ENCODE results near the gene SLC49A3. TPM values are rescaled to one million over a fixed set of nuclear protein-coding genes. Genes with fewer than 3 reads are reported as not detected.
A peak's percentile ranks its signal among the peaks of the same experiment; 100 is the strongest.

SLC49A3 gene
- total and polyA plus RNA-seq, 2 of the 13 experiments (the other 11 are each of a cell fraction or from before 2014, with no cell fraction given), result 0.07 to 0.17 TPM

DNA sequence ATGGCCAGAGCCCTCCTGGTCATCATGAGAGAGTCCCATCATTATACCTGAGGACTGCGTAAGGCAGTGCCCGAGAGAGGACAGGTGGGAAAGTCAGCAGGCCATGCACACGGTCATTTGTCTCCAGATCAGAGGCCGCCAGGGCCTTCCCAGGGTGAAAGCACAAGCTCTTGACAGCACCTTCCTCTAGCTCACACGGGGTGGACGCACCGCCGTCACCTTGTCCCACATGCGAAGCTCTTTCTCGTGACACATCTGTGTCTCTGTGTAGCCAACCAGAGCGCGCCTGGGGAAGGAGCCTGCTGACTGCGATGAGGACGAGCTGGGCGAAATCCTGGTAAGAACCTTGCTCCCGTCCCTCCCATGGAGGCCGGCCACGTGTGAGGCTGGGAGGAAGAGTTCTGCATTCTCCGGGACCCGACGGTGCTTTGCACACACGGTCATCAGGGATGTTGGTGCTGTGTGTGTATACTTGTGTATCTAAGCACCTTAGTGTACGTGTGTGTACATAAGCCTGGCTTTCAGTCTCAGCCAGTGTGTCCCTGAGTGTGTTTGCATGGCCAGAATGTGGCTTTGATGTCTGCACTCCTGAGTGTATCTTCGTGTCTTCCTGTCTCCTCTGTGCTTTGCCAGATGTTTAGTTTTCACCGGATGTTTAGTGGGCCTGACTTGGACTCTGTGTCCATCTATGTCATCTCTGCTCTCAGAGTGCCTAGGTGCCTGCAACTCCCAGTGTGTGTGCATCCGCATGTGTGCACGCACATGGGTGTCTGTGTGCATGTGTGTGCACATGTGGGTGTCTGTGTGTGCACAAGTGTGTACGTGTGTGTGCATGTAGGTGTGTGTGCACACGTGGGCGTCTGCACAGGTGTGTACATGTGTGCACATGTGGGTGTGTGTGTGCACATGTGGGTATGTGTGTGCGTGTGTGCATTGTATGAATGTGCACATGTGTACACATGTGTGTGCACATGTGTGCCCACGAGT lies 30.0 kb downstream of the SLC49A3 start (continued):
- TF ChIP-seq, protein P1, sequence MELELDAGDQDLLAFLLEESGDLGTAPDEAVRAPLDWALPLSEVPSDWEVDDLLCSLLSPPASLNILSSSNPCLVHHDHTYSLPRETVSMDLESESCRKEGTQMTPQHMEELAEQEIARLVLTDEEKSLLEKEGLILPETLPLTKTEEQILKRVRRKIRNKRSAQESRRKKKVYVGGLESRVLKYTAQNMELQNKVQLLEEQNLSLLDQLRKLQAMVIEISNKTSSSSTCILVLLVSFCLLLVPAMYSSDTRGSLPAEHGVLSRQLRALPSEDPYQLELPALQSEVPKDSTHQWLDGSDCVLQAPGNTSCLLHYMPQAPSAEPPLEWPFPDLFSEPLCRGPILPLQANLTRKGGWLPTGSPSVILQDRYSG (CRISPR knock-in tag; IDR thresholded peaks at IDR 0.05), result no peak
- TF ChIP-seq DNMT1 (CRISPR knock-in tag; IDR thresholded peaks at IDR 0.05), result no peak
- peak; percentile 76 for TF ChIP-seq TBX2 (CRISPR knock-in tag; IDR thresholded peaks at IDR 0.05; ENCODE audit: borderline replicate concordance)
- TF ChIP-seq EP300 (IDR thresholded peaks at IDR 0.05; ENCODE audit: low read depth in 2 of 2, low read length in 2 of 2), result peak in 1 of 2 experiments; percentile 48; a peak in 1 of 4 replicates
- TF ChIP-seq EP300 (CRISPR knock-in tag; IDR thresholded peaks at IDR 0.05; ENCODE audit: borderline replicate concordance), result no peak
- TF ChIP-seq PHF21A (CRISPR knock-in tag; IDR thresholded peaks at IDR 0.05), result no peak
- TF ChIP-seq ZBTB21 (CRISPR knock-in tag; IDR thresholded peaks at IDR 0.05), result no peak
- no peak for TF ChIP-seq ZNF552 (CRISPR knock-in tag; IDR thresholded peaks at IDR 0.05; ENCODE audit: borderline replicate concordance)
- no peak for TF ChIP-seq ZNF12 (CRISPR knock-in tag; IDR thresholded peaks at IDR 0.05)
- TF ChIP-seq, protein P2, sequence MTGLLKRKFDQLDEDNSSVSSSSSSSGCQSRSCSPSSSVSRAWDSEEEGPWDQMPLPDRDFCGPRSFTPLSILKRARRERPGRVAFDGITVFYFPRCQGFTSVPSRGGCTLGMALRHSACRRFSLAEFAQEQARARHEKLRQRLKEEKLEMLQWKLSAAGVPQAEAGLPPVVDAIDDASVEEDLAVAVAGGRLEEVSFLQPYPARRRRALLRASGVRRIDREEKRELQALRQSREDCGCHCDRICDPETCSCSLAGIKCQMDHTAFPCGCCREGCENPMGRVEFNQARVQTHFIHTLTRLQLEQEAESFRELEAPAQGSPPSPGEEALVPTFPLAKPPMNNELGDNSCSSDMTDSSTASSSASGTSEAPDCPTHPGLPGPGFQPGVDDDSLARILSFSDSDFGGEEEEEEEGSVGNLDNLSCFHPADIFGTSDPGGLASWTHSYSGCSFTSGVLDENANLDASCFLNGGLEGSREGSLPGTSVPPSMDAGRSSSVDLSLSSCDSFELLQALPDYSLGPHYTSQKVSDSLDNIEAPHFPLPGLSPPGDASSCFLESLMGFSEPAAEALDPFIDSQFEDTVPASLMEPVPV (CRISPR knock-in tag; IDR thresholded peaks at IDR 0.05), result no peak
- TF ChIP-seq ZBTB3 (CRISPR knock-in tag; IDR thresholded peaks at IDR 0.05; ENCODE audit: borderline replicate concordance, low read depth), result peak; percentile 88; the same call in 1 of the 2 replicates
- TF ChIP-seq ZNF260 (CRISPR knock-in tag; IDR thresholded peaks at IDR 0.05; ENCODE audit: borderline replicate concordance, low read depth), result no peak
- TF ChIP-seq, protein P3, sequence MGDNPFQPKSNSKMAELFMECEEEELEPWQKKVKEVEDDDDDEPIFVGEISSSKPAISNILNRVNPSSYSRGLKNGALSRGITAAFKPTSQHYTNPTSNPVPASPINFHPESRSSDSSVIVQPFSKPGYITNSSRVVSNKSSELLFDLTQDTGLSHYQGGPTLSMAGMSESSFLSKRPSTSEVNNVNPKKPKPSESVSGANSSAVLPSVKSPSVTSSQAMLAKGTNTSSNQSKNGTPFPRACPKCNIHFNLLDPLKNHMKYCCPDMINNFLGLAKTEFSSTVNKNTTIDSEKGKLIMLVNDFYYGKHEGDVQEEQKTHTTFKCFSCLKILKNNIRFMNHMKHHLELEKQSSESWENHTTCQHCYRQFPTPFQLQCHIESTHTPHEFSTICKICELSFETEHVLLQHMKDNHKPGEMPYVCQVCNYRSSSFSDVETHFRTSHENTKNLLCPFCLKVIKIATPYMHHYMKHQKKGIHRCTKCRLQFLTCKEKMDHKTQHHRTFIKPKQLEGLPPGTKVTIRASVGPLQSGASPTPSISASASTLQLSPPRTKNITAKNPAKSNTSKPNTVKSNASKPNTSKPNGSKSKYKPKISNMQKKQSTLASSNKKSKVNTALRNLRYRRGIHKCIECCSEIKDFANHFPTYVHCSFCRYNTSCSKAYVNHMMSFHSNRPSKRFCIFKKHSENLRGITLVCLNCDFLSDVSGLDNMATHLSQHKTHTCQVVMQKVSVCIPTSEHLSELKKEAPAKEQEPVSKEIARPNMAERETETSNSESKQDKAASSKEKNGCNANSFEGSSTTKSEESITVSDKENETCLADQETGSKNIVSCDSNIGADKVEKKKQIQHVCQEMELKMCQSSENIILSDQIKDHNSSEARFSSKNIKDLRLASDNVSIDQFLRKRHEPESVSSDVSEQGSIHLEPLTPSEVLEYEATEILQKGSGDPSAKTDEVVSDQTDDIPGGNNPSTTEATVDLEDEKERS (CRISPR knock-in tag; IDR thresholded peaks at IDR 0.05), result peak; percentile 59; the same call in 1 of the 2 replicates
- TF ChIP-seq LCORL (IDR thresholded peaks at IDR 0.05), result no peak
- 0 out of 2 replicates have a peak, but pooled peaks have one; percentile 49 for TF ChIP-seq LCORL (CRISPR knock-in tag; IDR thresholded peaks at IDR 0.05)
- no peak for TF ChIP-seq ZNF577 (CRISPR knock-in tag; IDR thresholded peaks at IDR 0.05; ENCODE audit: borderline replicate concordance, low read depth)
- no peak for TF ChIP-seq ZNF841 (CRISPR knock-in tag; IDR thresholded peaks at IDR 0.05; ENCODE audit: borderline replicate concordance)
- no peak for TF ChIP-seq SCMH1 (CRISPR knock-in tag; IDR thresholded peaks at IDR 0.05; ENCODE audit: borderline replicate concordance)
- TF ChIP-seq POLR2AphosphoS5 (IDR thresholded peaks at IDR 0.05; ENCODE audit: low read depth, low read length), result no peak
- no peak for TF ChIP-seq AHR (CRISPR knock-in tag; IDR thresholded peaks at IDR 0.05)
- TF ChIP-seq, protein P4, sequence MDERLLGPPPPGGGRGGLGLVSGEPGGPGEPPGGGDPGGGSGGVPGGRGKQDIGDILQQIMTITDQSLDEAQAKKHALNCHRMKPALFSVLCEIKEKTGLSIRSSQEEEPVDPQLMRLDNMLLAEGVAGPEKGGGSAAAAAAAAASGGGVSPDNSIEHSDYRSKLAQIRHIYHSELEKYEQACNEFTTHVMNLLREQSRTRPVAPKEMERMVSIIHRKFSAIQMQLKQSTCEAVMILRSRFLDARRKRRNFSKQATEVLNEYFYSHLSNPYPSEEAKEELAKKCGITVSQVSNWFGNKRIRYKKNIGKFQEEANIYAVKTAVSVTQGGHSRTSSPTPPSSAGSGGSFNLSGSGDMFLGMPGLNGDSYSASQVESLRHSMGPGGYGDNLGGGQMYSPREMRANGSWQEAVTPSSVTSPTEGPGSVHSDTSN (CRISPR knock-in tag; IDR thresholded peaks at IDR 0.05), result no peak
- no peak for TF ChIP-seq ETV6 (CRISPR knock-in tag; conservative IDR thresholded peaks at IDR 0.05)
